Skeletal muscle cell (primary cell): ENCODE results near the gene VPS41.

ENCODE experiments used
- DNase-seq: peaks from one replicate; pipeline ENCODE4 v3.0.0-alpha.2; 2010; ENCODE audit warnings: low read depth
- H3K4me3 ChIP-seq: 2 replicates; pipeline ENCODE4 v1.5.1; 2011; ENCODE audit warnings: low read depth, mild to moderate bottlenecking, control low read depth, low read length, moderate library complexity

VPS41 gene

GRCh38 chr7:38756521-38756920 lies 152.5 kb downstream of the VPS41 start:
- DNase-seq = no peak
- no peak overlapping the region for H3K4me3 ChIP-seq

- H3K4me3 ChIP-seq = no peak overlapping the region
- no peak for DNase-seq
Observed at GRCh38 chr7:38753347-38753746, 155.6 kb downstream of the VPS41 start.

GRCh38 chr7:38751416-38751815 lies 157.6 kb downstream of the VPS41 start:
- H3K4me3 ChIP-seq = no peak overlapping the region
- DNase-seq = no peak

- no peak overlapping the region for H3K4me3 ChIP-seq
- no peak for DNase-seq
Observed at GRCh38 chr7:38748056-38748610, 160.9 kb downstream of the VPS41 start.

GRCh38 chr7:38746438-38746837 lies 162.6 kb downstream of the VPS41 start:
- H3K4me3 ChIP-seq = no peak overlapping the region
- DNase-seq = no peak

- H3K4me3 ChIP-seq = no peak overlapping the region
- peak; percentile 28 for DNase-seq
Observed at GRCh38 chr7:38744746-38745145, 164.2 kb downstream of the VPS41 start.

- no peak overlapping the region for H3K4me3 ChIP-seq
- DNase-seq = no peak
Observed at GRCh38 chr7:38743899-38744298, 165.1 kb downstream of the VPS41 start.

GRCh38 chr7:38740041-38740440 lies 168.9 kb downstream of the VPS41 start:
- DNase-seq = no peak
- H3K4me3 ChIP-seq = no peak overlapping the region

GRCh38 chr7:38736138-38736537 lies 172.9 kb downstream of the VPS41 start:
- no peak for DNase-seq
- H3K4me3 ChIP-seq = no peak overlapping the region

- no peak for DNase-seq
- H3K4me3 ChIP-seq = no peak overlapping the region
Observed at GRCh38 chr7:38731215-38731614, 177.8 kb downstream of the VPS41 start.

GRCh38 chr7:38728145-38728544 lies 180.8 kb downstream of the VPS41 start:
- H3K4me3 ChIP-seq = no peak overlapping the region
- DNase-seq = no peak

GRCh38 chr7:38727184-38727940 lies 181.6 kb downstream of the VPS41 start:
- no peak overlapping the region for H3K4me3 ChIP-seq
- no peak for DNase-seq

GRCh38 chr7:38723327-38723726 lies 185.7 kb downstream of the VPS41 start:
- no peak overlapping the region for H3K4me3 ChIP-seq
- DNase-seq = no peak

GRCh38 chr7:38716397-38716796 lies 192.6 kb downstream of the VPS41 start:
- H3K4me3 ChIP-seq = no peak overlapping the region
- no peak for DNase-seq

GRCh38 chr7:38709123-38709522 lies 199.9 kb downstream of the VPS41 start:
- no peak overlapping the region for H3K4me3 ChIP-seq
- DNase-seq = no peak

GRCh38 chr7:38704751-38705150 lies 204.2 kb downstream of the VPS41 start:
- no peak for DNase-seq

GRCh38 chr7:38704041-38704547 lies 204.9 kb downstream of the VPS41 start:
- no peak for DNase-seq
- H3K4me3 ChIP-seq = no peak overlapping the region

More at GRCh38 chr7:38704751-38705150, 204.2 kb downstream of the VPS41 start:
- no peak overlapping the region for H3K4me3 ChIP-seq

GRCh38 chr7:38703093-38703492 lies 205.9 kb downstream of the VPS41 start:
- no peak for DNase-seq
- no peak overlapping the region for H3K4me3 ChIP-seq

- DNase-seq = no peak
- no peak overlapping the region for H3K4me3 ChIP-seq
Observed at GRCh38 chr7:38702002-38702535, 206.9 kb downstream of the VPS41 start.

- no peak overlapping the region for H3K4me3 ChIP-seq
- DNase-seq = no peak
Observed at GRCh38 chr7:38700116-38700515, 208.9 kb downstream of the VPS41 start.

GRCh38 chr7:38699471-38699870 lies 209.5 kb downstream of the VPS41 start:
- peak; percentile 16 for DNase-seq
- H3K4me3 ChIP-seq = no peak overlapping the region
